ENCODE measurements around the gene CISD2.

DNA sequence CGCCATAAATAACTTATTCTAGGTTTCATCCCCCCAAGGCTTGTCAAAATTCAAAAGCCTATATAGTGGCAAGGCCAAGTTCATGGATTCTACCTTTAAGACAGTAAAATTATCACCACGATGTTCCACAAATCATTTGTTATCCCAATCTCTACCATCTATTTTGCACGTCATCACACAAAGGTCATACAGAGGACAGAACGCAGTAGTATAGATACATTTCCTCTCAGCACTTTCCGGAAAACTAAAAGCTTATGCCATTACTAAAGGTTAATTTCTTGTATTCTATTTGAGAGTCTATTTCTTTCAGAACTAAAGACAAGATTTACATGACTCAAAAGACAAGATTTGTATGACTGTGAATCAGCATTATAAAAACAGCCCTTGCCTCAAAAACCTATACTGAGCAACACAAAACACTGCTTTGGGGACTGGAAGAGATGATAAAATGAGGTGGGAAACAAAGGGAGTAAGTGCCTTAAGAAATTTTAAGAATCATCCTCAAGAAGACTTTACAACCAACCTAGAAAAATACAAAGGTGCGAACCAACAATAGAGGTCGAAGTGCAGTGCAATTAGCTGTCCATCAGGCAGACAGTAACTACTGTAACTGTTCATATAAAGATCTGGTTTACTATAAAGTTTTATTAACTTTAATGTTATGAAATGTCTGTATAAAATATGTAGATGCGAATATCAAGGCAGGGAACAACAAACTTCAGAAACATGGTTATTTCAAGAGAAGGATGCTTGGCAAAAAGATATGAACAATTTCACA, 49.0 kb upstream of the CISD2 start:
- TF ChIP-seq CTCF (IDR thresholded peaks at IDR 0.05) = no peak
- no peak for TF ChIP-seq POLR2A (IDR thresholded peaks at IDR 0.05)

Measured in Peyer's patch (tissue), 4 donors.